ENCODE data around the gene MYH1. TPM values are rescaled to one million over a fixed set of nuclear protein-coding genes. Genes with fewer than 3 reads are reported as not detected.

MYH1 gene
- total and polyA plus RNA-seq, 9 donors: 0.12 TPM; not detected in 8

DNA sequence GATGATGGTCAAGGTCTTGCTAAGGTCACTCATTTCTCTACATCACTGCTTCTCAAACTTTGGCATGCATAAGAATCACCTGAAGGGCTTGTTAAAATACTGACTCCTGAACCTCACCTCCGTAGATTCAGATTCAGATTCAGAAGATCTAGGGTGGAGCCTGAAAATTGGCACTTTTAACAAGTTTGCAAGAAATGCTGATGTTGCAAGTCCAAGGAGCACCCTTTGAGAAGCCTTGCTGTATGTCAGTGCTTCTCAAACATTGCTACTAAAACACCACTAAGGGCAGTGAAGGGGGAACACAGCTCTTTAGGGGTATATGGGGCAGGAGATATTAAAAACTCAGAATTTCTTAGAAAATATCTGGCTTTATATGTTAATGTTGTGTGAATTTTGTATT lies 13.7 kb upstream of the MYH1 start:
- no peak overlapping the region for H3K4me3 ChIP-seq
- DNase-seq: no peak
- intact Hi-C loops (cut with DNase I): no loop called here

DNA sequence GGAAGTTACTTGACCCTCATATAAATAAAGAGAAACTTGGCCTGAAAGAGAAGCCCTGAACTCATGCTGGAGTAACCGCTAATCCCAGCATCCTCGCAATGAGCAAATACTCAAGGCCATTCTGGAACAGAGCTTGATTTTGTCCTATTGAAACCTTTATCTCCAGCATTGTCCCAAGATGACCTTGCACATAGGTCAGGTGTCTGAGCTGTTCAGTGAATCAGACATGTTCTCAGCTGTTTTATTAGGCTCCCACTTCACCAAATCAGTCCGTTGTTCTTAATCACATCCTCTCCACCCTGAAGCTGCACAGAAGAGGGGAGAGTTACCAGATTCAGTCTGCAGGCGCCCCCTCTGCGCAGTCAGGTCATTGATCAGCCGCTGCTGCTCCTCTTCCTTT lies 9.1 kb upstream of the MYH1 start:
- Histone ChIP-seq H3K9me3 (no peaks in the 10 kb centered on the region), H3K27me3 (no peaks in the 10 kb centered on the region), H3K27ac (no peak overlapping the region), H3K4me1 (ENCODE audit: insufficient read depth) (no peaks in the 10 kb centered on the region), H3K4me3 (no peak overlapping the region), H3K36me3 (no peaks in the 10 kb centered on the region)
- no peak for DNase-seq
- WGBS, 3 donors: 84 to 87% (median 85%) methylated on average over 6 of the region's 6 CpGs
- intact Hi-C loops (cut with DNase I): no loop called here
- TF ChIP-seq EP300 (IDR thresholded peaks at IDR 0.05) (no peak), POLR2A (IDR thresholded peaks at IDR 0.05) (no peak)
- TF ChIP-seq, protein P1, sequence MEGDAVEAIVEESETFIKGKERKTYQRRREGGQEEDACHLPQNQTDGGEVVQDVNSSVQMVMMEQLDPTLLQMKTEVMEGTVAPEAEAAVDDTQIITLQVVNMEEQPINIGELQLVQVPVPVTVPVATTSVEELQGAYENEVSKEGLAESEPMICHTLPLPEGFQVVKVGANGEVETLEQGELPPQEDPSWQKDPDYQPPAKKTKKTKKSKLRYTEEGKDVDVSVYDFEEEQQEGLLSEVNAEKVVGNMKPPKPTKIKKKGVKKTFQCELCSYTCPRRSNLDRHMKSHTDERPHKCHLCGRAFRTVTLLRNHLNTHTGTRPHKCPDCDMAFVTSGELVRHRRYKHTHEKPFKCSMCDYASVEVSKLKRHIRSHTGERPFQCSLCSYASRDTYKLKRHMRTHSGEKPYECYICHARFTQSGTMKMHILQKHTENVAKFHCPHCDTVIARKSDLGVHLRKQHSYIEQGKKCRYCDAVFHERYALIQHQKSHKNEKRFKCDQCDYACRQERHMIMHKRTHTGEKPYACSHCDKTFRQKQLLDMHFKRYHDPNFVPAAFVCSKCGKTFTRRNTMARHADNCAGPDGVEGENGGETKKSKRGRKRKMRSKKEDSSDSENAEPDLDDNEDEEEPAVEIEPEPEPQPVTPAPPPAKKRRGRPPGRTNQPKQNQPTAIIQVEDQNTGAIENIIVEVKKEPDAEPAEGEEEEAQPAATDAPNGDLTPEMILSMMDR (IDR thresholded peaks at IDR 0.05): no peak

More for the DNA sequence above, 13.7 kb upstream of the MYH1 start:
- WGBS, 3 donors: 86 to 89% (median 88%) methylated on average over 1 of the region's 1 CpG
- Histone ChIP-seq H3K36me3 (no peaks in the 10 kb centered on the region), H3K27me3 (no peaks in the 10 kb centered on the region), H3K9me3 (no peaks in the 10 kb centered on the region), H3K27ac (no peak overlapping the region), H3K4me1 (ENCODE audit: insufficient read depth) (no peaks in the 10 kb centered on the region)
- TF ChIP-seq EP300 (IDR thresholded peaks at IDR 0.05) (no peak), POLR2A (IDR thresholded peaks at IDR 0.05) (no peak)
- TF ChIP-seq, protein P1 (IDR thresholded peaks at IDR 0.05): no peak

DNA sequence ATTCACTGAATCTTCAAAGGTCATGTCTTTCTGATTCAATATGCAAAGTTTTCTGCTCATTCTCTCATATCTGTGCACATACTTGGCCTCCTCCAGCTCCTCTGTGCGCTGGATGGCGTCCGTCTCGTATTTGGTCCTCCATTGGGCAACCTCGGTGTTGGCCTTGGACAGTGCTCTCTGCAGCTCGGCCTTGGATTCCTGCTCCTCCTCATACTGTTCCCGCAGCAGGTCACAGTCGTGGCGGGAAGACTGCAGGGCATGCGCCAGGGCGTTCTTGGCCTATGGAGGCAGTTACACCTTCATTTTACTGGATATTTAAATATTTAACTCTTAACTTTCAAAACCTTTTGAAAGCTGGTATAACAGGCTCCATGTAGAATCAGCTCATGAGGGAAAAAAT lies 8.2 kb upstream of the MYH1 start:
- no peaks in the 10 kb centered on the region for H3K27me3 ChIP-seq
- no peaks in the 10 kb centered on the region for H3K4me1 ChIP-seq (ENCODE audit: insufficient read depth)
- no peaks in the 10 kb centered on the region for H3K36me3 ChIP-seq
- TF ChIP-seq POLR2A (IDR thresholded peaks at IDR 0.05) (no peak), EP300 (IDR thresholded peaks at IDR 0.05) (no peak)
- TF ChIP-seq, protein P1 (IDR thresholded peaks at IDR 0.05): no peak
- H3K27ac ChIP-seq: no peak overlapping the region
- no peak overlapping the region for H3K4me3 ChIP-seq
- WGBS, 3 donors: 71 to 84% (median 73%) methylated on average over 11 of the region's 11 CpGs
- intact Hi-C loops (cut with DNase I): no loop called here
- no peak for DNase-seq
- H3K9me3 ChIP-seq: no peaks in the 10 kb centered on the region

DNA sequence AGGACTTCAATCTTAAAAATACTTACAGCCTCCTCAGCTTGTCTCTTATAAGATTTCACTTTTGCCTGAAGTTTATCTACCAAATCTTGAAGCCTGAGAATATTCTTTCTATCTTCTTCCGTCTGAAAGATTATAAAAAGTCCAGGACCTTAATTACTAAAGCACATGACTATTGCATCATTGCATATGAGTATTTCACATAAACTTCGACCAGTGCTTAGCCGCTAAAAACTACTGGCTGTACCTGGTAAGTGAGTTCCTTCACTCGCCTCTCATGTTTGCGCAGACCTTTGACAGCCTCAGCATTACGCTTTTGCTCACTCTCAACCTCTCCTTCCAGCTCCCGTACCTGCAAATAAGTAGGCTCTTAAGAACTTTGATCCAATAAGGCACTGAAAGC lies 4.7 kb upstream of the MYH1 start:
- intact Hi-C loops (cut with DNase I): no loop called here
- Histone ChIP-seq H3K9me3 (no peaks in the 10 kb centered on the region), H3K27ac (no peak overlapping the region), H3K36me3 (no peaks in the 10 kb centered on the region), H3K4me1 (ENCODE audit: insufficient read depth) (no peaks in the 10 kb centered on the region), H3K4me3 (no peak overlapping the region), H3K27me3 (no peaks in the 10 kb centered on the region)
- DNase-seq: no peak
- 91 to 95% (median 94%) methylated on average over 7 of the region's 7 CpGs for WGBS, 3 donors
- TF ChIP-seq POLR2A (IDR thresholded peaks at IDR 0.05) (no peak), EP300 (IDR thresholded peaks at IDR 0.05) (no peak)
- TF ChIP-seq, protein P1 (IDR thresholded peaks at IDR 0.05): no peak

DNA sequence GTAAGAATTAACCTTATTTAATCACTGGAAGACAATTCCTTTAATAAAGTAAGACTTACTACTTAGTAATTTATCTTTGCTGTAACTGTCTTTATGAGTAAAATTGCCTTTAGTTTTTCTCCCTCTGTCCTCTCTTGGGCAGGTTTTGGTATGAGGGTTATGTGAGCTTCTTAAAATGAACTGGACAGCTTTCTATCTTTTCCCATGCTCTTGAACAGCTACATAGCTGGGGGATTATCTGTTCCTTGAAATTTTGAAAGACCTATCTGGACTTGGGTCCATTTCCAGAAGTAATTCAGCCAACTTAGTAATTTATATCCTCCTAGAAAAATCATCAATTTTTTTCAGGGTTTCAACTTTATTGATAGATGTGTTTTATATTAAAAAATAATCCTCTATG lies 3.6 kb upstream of the MYH1 start:
- Histone ChIP-seq H3K9me3 (no peaks in the 10 kb centered on the region), H3K4me3 (no peak overlapping the region), H3K4me1 (ENCODE audit: insufficient read depth) (no peaks in the 10 kb centered on the region), H3K27me3 (no peaks in the 10 kb centered on the region), H3K36me3 (no peaks in the 10 kb centered on the region), H3K27ac (no peak overlapping the region)
- intact Hi-C loops (cut with DNase I): no loop called here
- TF ChIP-seq, protein P1 (IDR thresholded peaks at IDR 0.05): no peak
- TF ChIP-seq EP300 (IDR thresholded peaks at IDR 0.05): no peak
- no peak for DNase-seq
